HepG2 (cell line): ENCODE data around the gene ZNF446. TPM values are rescaled to one million over a fixed set of nuclear protein-coding genes. Genes with fewer than 3 reads are reported as not detected.

ENCODE experiments used
- ETV5 ChIP-seq: IDR thresholded peaks from 2 replicates; pipeline ENCODE4 v1.6.1; 2018; ENCODE audit warnings: missing biosample characterization, missing genetic modification reagents, inconsistent platforms, borderline replicate concordance
- GATAD1 ChIP-seq: IDR thresholded peaks from 2 replicates; pipeline ENCODE4 v1.6.1; 2016; ENCODE audit warnings: missing genetic modification reagents, missing compliant biosample characterization
- GFI1 ChIP-seq: sonication (generic); formaldehyde crosslinking; IDR thresholded peaks from 2 replicates; pipeline ENCODE4 v1.5.0; 2020; ENCODE audit warnings: missing genetic modification reagents, mild to moderate bottlenecking, borderline replicate concordance
- HNRNPL ChIP-seq: fragments of 200-400 bp; formaldehyde crosslinking; IDR thresholded peaks from 2 replicates; pipeline ENCODE4 v1.6.1; 2017; ENCODE audit warnings: mild to moderate bottlenecking, low read depth, low read length
- HOXA7 ChIP-seq: sonication (generic); formaldehyde crosslinking; IDR thresholded peaks from 2 replicates; pipeline ENCODE4 v1.8.1; 2022; ENCODE audit warnings: mild to moderate bottlenecking, missing genetic modification reagents, moderate library complexity
- ISX ChIP-seq: sonication (generic); formaldehyde crosslinking; conservative IDR thresholded peaks from 2 replicates; pipeline ENCODE4 v1.5.0; 2020; ENCODE audit warnings: missing genetic modification reagents
- MAFG ChIP-seq: sonication (generic); formaldehyde crosslinking; IDR thresholded peaks from 2 replicates; pipeline ENCODE4 v1.5.1; 2020; ENCODE audit warnings: mild to moderate bottlenecking, missing genetic modification reagents
- MAZ ChIP-seq, 2 experiments: sonication (generic) in 1 of 2; formaldehyde crosslinking in 1 of 2; IDR thresholded peaks; 2 replicates each; pipeline versions ENCODE4 v1.5.0 to v1.6.1; 2012 to 2020; ENCODE audit warnings: low read depth in 2 of 2, mild to moderate bottlenecking in 2 of 2, borderline replicate concordance in 1 of 2, improper control_type of control experiment in 1 of 2, low read length in 1 of 2, missing genetic modification reagents in 1 of 2, moderate library complexity in 1 of 2
- NPAS2 ChIP-seq: sonication (generic); formaldehyde crosslinking; IDR thresholded peaks from 2 replicates; pipeline ENCODE4 v1.8.0; 2022; ENCODE audit warnings: mild to moderate bottlenecking, missing genetic modification reagents, borderline replicate concordance
- RFX1 ChIP-seq: fragments of 450-650 bp; IDR thresholded peaks from 2 replicates; pipeline ENCODE4 v1.6.1; 2017
- SIN3A ChIP-seq: IDR thresholded peaks from 2 replicates; pipeline ENCODE4 v1.6.1; 2011; ENCODE audit warnings: low read depth, mild to moderate bottlenecking, control low read depth, low read length, borderline replicate concordance
- TAF1 ChIP-seq: sonication (generic); formaldehyde crosslinking; IDR thresholded peaks from 2 replicates; pipeline ENCODE4 v1.4.0; 2020; ENCODE audit warnings: missing genetic modification reagents
- ZBTB20 ChIP-seq: sonication (generic); formaldehyde crosslinking; IDR thresholded peaks from 2 replicates; pipeline ENCODE4 v1.8.1; 2023; ENCODE audit warnings: missing genetic modification reagents, low read depth, mild to moderate bottlenecking, borderline replicate concordance
- ZNF10 ChIP-seq: sonication (generic); formaldehyde crosslinking; IDR thresholded peaks from 2 replicates; pipeline ENCODE4 v1.4.0; 2020; ENCODE audit warnings: mild to moderate bottlenecking, low read depth, missing genetic modification reagents, borderline replicate concordance
- ZNF17 ChIP-seq: sonication (generic); formaldehyde crosslinking; IDR thresholded peaks from 2 replicates; pipeline ENCODE4 v1.5.0; 2020; ENCODE audit warnings: mild to moderate bottlenecking, missing genetic modification reagents
- ZNF205 ChIP-seq: IDR thresholded peaks from 2 replicates; pipeline ENCODE4 v1.6.1; 2018; ENCODE audit warnings: missing biosample characterization, missing genetic modification reagents
- ZNF556 ChIP-seq: sonication (generic); formaldehyde crosslinking; IDR thresholded peaks from 2 replicates; pipeline ENCODE4 v1.4.0; 2020; ENCODE audit warnings: mild to moderate bottlenecking, missing genetic modification reagents, borderline replicate concordance
- ZNF720 ChIP-seq: sonication (generic); formaldehyde crosslinking; IDR thresholded peaks from 2 replicates; pipeline ENCODE4 v1.4.0; 2020; ENCODE audit warnings: missing genetic modification reagents
- ZSCAN21 ChIP-seq: sonication (generic); formaldehyde crosslinking; IDR thresholded peaks from 2 replicates; pipeline ENCODE4 v1.8.0; 2022; ENCODE audit warnings: mild to moderate bottlenecking, missing genetic modification reagents, moderate library complexity, borderline replicate concordance
- polyA plus RNA-seq, 8 experiments: library from polyadenylated mRNA; depleted of rRNA in 3 of 8; stranded (reverse) in 7 of 8; unstranded in 1 of 8; fragments of >200 nt; fragmentation: Illumina TruSeq in 4 of 8; extraction: Trizol in 4 of 8; gene quantifications; 2 replicates each; pipeline versions ENCODE4 v1.2.1 to v1.2.3, GENCODE V29; 2011 to 2016; ENCODE audit warnings: low read depth in 4 of 8, missing spikeins in 1 of 8, mixed read lengths in 1 of 8; ENCODE audit not compliant: insufficient read depth in 1 of 8
- total RNA-seq, 5 experiments: library from RNA; depleted of rRNA; stranded (reverse); fragments of >200 nt; fragmentation: Illumina TruSeq; extraction: Trizol; gene quantifications; 2 replicates each; pipeline ENCODE4 v1.2.3, GENCODE V29; 2016; ENCODE audit warnings: low read depth in 1 of 5
- TF ChIP-seq, protein P1 (sequence below): fragments of 450-650 bp; IDR thresholded peaks from 2 replicates; pipeline ENCODE4 v1.6.1; 2017; ENCODE audit warnings: mild to moderate bottlenecking
- TF ChIP-seq, protein P2 (sequence below): IDR thresholded peaks from 2 replicates; pipeline ENCODE4 v1.6.1; 2016; ENCODE audit warnings: missing compliant biosample characterization, missing genetic modification reagents, borderline replicate concordance
- TF ChIP-seq, protein P3 (sequence below): IDR thresholded peaks from 2 replicates; pipeline ENCODE4 v1.6.1; 2016; ENCODE audit warnings: low read depth, control low read depth
- TF ChIP-seq, protein P4 (sequence below): IDR thresholded peaks from 2 replicates; pipeline ENCODE4 v1.6.1; 2016; ENCODE audit warnings: missing compliant biosample characterization, missing genetic modification reagents, borderline replicate concordance

Gene ZNF446
- total and polyA plus RNA-seq, 2 of the 13 experiments (the other 11 are each of a cell fraction or from before 2014, with no cell fraction given), result 3.0 to 3.6 TPM

DNA sequence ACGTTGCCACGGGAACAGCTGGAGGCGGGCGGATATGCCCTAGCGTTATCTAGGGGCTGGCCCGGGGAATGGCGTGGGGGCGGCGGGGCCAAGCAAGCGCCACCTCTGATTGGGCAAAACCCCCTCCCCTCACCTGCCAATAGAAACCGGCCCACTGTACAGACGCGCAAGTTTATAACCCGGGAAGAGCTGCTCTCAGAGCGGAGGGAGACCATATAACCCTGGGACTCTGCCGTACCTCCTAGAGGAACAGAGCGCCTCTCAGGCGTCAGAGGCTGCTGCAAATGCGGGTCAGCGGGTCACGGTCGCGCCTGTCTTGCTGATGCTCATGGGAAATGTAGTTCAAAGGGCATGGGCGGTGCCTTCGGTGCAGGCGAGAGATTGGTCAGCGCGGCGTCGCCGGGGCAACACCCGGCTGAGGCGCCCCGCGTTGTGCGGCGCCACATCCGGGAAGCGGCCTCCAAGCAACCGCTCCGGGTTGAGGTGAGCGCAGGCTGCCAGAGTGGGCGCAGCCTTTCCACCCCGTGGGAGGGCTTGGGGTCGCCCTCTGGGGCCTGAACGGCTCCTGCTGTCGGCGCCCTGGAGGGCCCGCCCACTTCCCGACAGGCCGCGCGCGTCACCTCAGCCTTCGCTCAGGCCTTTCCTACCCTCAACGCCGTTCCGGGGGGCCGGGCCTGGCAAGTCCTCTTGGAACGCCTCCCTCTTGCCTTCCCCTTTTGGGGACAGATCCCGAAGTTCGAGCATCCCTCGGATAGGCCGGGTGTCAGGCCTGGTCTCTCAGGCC is at the start of gene ZNF446 (continued):
- TF ChIP-seq, protein P1, sequence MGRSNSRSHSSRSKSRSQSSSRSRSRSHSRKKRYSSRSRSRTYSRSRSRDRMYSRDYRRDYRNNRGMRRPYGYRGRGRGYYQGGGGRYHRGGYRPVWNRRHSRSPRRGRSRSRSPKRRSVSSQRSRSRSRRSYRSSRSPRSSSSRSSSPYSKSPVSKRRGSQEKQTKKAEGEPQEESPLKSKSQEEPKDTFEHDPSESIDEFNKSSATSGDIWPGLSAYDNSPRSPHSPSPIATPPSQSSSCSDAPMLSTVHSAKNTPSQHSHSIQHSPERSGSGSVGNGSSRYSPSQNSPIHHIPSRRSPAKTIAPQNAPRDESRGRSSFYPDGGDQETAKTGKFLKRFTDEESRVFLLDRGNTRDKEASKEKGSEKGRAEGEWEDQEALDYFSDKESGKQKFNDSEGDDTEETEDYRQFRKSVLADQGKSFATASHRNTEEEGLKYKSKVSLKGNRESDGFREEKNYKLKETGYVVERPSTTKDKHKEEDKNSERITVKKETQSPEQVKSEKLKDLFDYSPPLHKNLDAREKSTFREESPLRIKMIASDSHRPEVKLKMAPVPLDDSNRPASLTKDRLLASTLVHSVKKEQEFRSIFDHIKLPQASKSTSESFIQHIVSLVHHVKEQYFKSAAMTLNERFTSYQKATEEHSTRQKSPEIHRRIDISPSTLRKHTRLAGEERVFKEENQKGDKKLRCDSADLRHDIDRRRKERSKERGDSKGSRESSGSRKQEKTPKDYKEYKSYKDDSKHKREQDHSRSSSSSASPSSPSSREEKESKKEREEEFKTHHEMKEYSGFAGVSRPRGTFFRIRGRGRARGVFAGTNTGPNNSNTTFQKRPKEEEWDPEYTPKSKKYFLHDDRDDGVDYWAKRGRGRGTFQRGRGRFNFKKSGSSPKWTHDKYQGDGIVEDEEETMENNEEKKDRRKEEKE, result no peak
- TF ChIP-seq GFI1 (0 out of 2 replicates have a peak, but pooled peaks have one; percentile 78), MAZ (IDR thresholded peaks at IDR 0.05; ENCODE audit: borderline replicate concordance, low read depth, low read length) (no peak), MAZ (CRISPR knock-in tag; IDR thresholded peaks at IDR 0.05; ENCODE audit: low read depth) (no peak; the same call in 1 of the 2 replicates), ZSCAN21 (CRISPR knock-in tag) (peak; percentile 54), NPAS2 (no peak), ETV5 (CRISPR knock-in tag) (peak; percentile 65), TAF1 (CRISPR knock-in tag) (peak; percentile 40), ZNF205 (peak; percentile 43), ZNF17 (CRISPR knock-in tag) (no peak), HNRNPL (no peak), RFX1 (peak; percentile 96), SIN3A (peak; percentile 82; the same call in 1 of the 2 replicates), ZNF556 (0 out of 2 replicates have a peak, but pooled peaks have one; percentile 29), ZNF10 (CRISPR knock-in tag) (no peak), ISX (CRISPR knock-in tag) (0 out of 2 replicates have a peak, but pooled peaks have one; percentile 32), HOXA7 (CRISPR knock-in tag) (no peak), GATAD1 (CRISPR knock-in tag) (peak; percentile 81), ZNF720 (CRISPR knock-in tag) (no peak), ZBTB20 (CRISPR knock-in tag) (no peak), MAFG (no peak)
- TF ChIP-seq, protein P2, sequence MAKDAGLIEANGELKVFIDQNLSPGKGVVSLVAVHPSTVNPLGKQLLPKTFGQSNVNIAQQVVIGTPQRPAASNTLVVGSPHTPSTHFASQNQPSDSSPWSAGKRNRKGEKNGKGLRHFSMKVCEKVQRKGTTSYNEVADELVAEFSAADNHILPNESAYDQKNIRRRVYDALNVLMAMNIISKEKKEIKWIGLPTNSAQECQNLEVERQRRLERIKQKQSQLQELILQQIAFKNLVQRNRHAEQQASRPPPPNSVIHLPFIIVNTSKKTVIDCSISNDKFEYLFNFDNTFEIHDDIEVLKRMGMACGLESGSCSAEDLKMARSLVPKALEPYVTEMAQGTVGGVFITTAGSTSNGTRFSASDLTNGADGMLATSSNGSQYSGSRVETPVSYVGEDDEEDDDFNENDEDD (CRISPR knock-in tag), result peak; percentile 61; the same call in 1 of the 2 replicates
- TF ChIP-seq, protein P3, sequence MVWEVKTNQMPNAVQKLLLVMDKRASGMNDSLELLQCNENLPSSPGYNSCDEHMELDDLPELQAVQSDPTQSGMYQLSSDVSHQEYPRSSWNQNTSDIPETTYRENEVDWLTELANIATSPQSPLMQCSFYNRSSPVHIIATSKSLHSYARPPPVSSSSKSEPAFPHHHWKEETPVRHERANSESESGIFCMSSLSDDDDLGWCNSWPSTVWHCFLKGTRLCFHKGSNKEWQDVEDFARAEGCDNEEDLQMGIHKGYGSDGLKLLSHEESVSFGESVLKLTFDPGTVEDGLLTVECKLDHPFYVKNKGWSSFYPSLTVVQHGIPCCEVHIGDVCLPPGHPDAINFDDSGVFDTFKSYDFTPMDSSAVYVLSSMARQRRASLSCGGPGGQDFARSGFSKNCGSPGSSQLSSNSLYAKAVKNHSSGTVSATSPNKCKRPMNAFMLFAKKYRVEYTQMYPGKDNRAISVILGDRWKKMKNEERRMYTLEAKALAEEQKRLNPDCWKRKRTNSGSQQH, result peak; percentile 81
- TF ChIP-seq, protein P4, sequence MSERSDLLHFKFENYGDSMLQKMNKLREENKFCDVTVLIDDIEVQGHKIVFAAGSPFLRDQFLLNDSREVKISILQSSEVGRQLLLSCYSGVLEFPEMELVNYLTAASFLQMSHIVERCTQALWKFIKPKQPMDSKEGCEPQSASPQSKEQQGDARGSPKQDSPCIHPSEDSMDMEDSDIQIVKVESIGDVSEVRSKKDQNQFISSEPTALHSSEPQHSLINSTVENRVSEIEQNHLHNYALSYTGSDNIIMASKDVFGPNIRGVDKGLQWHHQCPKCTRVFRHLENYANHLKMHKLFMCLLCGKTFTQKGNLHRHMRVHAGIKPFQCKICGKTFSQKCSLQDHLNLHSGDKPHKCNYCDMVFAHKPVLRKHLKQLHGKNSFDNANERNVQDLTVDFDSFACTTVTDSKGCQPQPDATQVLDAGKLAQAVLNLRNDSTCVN (CRISPR knock-in tag), result 0 out of 2 replicates have a peak, but pooled peaks have one; percentile 15
